Superior temporal gyrus (tissue), 1 donor: ENCODE measurements around the gene PRDM12.

Experiments used
- DNase-seq: peaks from one replicate; pipeline ENCODE4 v3.0.0-alpha.2; 2016; ENCODE audit errors: extremely low spot score

Gene PRDM12

DNA sequence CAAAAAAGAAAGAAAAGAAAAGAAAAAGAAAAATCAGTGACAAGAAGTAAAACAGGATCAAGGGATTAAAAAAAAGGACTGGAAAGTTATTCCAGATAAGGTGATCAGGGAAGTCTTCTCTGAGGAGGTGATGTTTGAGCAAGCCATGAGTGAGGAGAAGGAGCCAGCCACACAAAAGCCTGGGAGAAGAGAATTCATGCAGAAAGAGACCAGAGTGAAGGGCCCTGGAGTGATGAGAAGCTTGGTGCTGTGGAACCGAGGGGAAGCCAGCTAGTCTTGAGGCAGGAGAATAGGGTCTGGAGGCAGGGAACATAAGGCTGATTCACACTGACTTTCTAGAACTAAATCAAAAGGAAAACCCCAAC is 25.2 kb downstream of the PRDM12 start:
- no peak for DNase-seq

DNA sequence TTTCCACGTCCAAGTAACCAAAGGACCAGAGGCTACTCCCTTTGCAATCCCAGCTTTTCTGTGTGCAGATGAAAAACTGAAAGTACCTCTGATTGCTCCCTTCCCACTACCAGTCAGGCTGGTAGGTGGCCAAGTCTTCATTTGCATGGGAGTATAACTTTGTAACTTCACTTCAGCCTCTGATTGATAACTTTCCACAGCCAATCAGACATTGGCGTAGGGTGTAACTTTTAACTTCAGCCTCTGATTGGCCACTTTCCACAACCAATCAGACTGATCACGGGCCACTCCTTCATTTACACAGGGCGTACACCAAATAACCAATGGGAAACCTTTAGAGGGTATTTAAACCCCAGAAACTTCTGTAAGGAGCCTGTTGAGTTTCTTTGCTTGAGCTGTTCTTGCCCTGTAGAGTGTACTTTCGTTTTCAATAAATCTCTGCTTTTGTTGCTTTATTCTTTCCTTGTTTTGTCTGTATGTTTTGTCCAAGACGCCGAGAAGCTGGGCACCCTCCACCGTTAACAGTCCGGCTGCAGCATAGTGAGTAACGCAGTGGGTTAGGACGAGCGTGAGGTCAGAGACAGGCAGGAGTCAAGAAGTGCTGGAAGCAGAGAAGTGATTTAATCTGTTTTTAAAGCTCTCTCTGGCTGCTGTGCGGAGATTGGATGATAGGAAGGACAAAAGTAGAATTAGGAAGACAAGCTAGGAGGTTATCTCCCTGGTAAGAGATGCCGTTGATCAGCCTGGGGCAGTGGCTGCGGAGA is 25.7 kb downstream of the PRDM12 start:
- peak; percentile 80 for DNase-seq

DNA sequence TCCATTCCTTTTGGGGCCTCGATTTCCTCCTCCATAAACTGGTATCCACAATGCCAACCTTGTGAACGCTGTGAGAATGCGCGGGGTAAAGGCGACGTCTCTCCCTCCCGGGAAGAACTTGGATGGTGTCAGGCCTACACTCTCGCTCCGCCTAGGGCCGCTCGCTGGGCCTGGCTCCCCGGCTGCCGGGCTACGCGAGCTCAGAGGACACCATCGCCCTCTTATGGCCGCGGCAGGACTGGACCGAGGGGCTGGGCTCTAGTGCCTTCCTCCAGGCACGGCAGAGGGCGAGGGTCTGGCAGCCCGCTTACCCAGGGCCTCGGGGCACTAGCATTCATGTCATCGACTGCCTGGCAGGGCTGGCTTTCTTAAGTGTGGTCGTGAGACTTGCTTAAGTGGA is 27.9 kb downstream of the PRDM12 start:
- no peak for DNase-seq

DNA sequence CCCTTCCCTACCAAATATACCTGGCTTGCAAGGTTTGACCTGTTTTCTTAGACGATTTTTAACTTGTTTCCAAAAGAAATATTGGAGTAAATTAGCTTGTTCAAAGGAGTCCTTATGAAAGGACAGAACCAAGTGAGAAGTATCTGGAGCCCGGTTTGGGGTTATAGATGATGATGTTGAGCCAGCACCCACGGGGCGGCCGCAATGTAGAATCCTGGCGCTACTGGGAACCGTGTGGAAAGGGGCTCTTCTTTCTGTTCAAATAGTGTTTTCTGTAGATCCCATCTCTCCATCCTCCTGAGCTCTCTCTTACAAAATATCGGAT is 28.7 kb downstream of the PRDM12 start:
- DNase-seq, result no peak

DNA sequence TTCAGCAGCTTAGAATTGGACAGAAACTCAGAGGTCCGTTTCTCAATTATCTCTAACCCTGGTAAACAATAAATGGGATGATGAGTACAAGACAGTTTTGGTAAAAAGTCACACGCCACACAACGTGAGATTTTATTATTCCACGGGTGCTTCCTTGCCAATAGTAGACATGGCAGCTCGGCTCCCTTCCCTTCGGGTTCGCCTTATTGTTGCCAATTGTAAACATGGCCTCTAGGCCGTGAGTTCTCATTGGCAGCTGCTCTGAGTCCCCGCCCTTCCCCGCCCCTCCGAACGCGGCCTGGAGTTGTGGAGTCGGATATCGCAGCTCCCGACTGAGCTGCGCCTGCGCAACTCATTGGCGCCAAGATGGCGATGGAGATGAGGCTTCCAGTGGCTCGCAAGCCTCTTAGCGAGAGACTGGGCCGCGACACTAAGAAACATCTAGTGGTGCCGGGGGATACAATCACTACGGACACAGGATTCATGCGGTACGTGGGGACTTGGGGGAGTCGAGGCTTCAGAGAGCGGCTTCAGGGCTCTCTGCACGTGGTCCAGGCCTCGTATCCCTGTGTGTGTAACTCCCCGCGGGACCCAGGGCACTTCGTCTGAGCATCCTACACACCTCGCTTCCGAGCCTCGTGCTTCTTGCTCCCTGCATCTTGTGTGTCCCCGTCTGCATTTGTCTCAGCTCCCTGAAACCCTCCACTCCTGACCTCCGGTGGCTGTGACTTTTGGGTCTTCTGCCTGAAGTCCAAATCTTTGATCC is 29.2 kb downstream of the PRDM12 start, which contains the start of gene EXOSC2:
Gene EXOSC2, plus strand, starts transcription at position 355 of the 766 bp plus-strand sequence. Its CDS starts 12 bp downstream, at position 367.
- DNase-seq, result peak; percentile 98

DNA sequence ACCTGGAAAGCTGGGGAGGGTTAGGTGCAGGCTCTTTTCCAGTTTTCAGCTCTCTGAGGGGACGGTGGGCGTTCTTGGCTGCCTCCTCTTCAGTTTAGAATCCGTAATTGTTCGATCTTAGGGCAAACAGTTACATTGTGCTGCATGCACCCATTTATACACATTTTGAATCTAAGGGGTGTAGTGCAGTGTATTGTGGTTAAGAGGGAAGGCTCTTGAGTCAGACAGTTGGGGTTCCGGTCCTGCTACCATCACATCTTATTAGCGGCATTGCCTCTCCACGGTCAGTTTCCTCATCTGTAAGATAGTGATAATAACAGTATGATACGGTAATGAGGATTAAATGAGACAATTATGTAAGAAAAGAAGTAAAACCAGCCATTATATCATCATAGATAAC is 29.8 kb downstream of the PRDM12 start:
- no peak for DNase-seq

DNA sequence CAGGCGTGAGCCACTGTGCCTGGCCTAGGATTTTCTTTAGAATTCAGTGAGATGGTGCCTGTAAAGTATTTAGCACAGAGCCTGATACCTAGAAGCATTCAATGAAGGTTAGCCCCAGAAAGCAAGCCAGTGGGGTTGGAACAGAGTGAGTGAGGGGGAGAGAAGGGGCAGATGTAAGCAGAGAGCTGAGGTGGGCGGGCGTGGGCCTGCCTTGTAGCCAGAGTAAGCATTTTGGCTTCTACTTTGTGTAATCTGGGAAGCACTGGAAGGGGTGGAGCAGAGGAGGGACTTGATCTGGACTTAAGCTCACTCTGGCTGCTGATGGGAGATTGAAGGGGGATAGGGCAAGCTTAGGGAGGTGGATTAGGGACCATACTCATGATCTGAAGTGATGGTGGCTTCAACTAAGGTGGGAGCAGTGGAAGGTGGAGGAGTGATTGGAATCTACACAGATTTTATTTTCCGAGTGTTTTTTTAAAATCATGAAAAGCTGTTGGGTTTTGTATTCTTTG is 31.8 kb downstream of the PRDM12 start:
- no peak for DNase-seq

DNA sequence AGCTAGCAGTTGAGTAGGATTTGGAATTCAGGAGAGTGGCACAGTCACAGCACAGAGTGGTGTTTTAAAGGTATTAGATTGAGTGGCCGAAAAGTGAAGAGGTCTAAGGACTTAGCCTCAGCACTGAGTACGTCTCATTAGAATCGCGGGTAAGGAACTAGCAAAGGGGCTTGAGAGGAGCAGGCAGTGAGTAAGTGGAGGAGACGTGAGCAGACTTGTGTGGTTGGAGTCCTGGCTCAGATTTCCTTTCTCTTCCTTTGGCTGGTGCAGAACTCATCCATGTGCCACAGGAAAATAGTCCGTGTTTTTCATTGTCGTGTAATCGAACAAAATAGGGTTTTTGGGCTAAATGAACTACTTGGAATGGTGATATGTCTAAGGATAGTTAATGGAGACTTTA is 32.6 kb downstream of the PRDM12 start:
- DNase-seq, result no peak

DNA sequence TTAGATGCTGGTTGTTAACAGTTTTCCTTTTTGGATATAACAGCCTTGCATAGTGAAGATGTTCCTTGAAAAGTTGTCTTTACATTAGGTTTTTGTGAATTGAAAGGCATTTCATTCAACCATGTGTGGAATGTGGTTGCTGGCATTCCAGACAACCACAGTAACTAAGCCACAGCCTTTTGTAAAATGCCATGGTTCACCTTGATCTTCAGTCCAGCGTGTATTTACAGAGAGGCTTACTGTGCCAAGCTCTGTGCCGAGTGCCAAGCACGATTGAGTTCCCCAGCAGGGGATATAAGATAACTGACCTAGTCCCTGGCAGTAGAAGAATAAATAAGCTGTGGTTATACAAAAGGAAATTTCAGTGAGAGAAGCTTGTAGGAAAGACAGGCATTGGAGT is 34.1 kb downstream of the PRDM12 start:
- DNase-seq, result no peak

DNA sequence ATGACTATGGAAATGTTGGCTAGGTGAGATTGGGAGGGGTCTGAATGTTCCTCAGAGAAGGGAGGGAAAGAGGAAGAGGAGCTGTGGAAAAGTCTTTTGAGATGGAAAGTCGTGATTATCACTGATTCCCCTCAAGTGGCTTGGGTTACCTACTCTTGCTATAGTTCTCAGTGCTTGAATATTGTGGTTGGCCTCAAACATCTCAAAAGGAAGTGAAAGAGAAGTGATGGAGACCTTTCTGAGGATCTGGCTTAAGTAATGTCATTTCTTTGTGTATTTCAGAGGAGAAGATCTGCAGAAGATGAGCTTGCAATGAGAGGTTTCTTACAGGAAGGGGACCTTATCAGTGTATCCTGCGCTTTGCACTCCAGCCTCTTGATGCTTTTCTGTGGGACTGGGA is 34.7 kb downstream of the PRDM12 start:
- no peak for DNase-seq

DNA sequence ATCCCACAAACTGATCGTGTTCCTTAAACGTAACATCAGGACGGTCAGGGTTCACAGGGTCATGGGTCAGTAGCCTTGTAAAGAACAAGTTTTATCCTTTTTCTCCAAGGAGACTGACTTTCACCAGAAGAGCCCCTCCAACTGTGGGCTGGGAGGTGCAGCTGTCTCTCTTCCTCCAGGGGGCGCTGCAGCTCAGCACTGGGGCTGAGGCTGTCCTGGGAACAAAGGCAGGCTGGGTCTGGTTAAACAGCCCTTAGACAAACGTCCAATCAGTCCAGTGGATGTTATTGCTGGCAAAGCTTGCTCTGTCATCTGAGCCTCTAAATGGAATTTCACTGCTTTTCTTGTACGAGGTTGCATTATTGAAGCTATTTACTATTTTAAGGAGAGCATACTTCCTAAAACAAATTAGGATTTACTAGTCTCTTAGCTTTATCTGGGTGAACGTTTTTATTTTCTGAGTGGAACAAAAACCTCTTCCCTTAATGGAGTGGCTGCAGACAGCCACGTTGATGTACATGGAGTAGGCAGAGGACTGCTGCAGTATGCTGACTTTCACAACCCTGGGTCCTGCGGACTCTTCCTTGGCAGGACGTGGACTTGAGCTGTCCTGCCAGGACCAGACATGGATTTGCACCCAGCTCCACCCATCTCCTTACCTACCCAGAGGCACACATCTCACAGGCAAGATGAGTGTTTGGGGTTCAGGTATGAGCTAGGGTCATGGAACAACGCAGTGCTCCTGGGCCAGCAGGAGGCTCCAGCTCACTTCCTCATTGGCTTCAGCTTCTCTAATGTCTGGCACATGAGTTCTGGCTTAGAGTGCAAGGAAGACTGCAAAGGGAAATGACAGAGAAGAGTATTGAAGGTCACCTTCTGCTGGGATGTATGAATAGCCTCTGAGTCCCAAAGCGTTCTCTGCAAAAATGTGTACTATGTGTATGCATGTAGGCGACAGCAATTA is 36.9 kb downstream of the PRDM12 start:
- peak; percentile 89 for DNase-seq

DNA sequence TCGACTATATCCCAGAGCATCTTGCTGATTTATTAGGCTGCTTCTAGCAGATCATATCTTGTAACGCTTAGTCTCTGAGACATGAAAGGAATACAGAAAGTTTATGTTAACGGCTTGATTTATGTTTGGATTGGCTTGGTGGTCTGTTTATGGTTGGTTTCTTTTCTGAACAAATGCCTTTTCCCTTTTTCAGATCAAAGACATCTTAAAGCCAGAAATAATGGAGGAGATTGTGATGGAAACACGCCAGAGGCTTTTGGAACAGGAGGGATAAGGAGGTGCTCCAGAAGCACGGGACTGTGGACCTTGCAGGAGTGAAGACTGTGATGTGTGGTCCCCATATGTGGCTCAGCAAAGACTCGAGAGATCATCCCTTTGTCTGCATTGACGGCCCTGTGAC is 39.1 kb downstream of the PRDM12 start:
- no peak for DNase-seq

DNA sequence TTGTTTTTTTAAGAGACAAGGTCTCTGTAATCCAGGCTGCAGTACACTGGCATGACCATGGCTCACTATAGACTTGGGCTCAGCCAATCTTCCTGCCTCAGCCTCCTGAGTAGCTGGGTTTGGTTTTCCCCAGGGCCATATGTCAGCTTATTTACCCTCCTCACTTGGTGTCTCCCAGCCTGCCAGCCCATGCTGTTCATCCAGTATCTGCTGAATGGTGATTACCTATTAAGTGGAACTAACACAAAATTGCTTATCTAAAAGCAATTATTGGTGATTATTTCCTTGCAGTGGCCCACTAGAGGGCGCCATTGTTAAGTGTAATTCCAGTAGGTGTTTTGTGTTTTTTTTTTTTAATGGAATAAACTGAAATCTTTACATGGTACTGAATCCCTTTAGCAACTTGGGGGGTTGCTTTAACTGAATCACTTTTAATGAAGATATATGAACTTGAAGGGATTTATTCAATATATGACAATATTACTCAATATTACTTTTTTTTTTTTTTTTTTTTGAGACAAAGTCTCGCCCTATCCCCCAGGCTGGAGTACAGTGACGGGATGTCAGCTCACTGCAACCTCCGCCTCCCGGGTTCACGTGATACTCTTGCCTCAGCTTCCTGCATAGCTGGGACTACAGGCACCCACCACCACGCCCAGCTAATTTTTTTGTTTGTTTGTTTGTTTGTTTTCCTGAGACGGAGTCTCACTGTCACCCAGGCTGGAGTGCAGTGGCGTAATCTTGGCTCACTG is 43.0 kb downstream of the PRDM12 start:
- DNase-seq, result peak; percentile 82

DNA sequence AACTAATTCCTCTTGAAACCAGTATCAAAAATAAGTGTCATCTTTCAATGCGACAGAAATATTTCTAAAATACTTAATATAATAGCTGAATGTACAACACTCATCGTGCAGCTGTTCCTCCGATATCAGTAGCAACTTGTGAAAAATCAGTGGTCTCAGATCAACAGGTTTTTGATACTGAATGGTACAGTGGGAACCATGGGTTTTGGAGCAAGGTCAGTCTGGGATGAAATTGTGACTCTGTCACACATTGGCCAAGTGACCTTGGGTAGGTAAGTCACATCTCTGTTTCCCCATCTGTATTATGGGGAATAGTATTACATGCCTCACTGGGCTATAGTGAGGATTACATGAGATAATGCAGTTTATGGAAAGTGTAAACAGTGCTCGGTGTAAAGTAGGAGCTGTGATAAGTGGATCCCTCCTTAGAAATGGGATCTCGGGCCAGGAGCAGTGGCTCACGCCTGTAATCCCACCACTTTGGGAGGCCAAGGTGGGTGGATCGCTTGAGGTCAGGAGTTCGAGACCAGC is 46.5 kb downstream of the PRDM12 start:
- DNase-seq, result no peak

DNA sequence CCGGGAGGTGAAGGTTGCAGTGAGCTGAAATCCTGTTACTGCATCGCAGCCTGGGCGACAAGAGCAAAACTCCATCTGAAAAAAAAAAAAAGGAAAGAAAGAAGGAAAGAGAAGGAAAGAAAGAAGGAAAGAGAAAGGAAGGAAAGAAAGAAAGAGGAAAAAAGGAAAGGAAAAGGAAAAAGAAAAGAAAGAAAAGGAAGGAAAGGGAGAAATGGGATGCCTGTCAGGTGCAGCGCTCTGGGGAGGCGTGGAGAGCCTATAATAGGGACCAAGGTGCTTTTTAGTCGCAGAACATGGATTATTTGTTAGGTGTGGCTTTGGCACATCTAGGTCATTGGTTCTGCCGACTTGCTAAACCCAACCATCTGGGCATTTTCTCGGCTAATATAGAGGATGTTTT is 47.1 kb downstream of the PRDM12 start:
- DNase-seq, result no peak

DNA sequence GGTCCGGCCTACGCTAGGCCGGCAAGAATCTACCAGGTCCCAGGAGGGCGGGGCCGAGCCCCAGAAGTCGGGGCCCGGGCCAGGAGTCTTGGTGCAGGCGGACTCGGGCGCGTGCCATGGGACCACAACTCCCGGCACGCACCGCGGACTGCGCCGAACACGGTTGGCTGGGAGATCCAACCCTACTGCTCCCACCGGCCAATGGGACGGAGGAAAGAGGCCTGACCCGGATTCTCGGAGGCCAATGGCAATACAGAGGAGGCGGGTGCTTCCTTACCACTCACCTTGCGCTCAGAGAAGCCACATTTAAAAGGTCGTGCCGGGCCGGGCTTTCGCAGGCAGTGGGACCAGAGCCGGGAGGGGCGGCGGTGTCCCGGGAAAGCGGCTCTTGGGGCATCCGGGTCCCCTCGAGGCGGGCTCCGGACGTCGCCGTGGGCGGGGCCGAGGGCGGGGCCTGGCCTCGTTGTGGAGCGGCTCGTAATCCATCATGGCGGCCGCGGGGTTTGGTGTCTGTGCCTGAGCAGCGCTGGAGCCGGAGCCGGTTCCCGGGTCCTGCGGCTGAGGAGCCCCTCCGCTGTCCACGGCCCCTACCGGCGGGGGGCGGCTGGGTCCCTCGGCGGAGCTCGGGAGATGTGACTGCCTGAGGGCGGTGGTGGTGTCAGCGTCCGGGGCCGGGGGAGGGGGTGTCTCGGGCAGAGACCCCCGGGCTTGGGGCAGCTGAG is 48.3 kb downstream of the PRDM12 start:
- peak; percentile 98 for DNase-seq

DNA sequence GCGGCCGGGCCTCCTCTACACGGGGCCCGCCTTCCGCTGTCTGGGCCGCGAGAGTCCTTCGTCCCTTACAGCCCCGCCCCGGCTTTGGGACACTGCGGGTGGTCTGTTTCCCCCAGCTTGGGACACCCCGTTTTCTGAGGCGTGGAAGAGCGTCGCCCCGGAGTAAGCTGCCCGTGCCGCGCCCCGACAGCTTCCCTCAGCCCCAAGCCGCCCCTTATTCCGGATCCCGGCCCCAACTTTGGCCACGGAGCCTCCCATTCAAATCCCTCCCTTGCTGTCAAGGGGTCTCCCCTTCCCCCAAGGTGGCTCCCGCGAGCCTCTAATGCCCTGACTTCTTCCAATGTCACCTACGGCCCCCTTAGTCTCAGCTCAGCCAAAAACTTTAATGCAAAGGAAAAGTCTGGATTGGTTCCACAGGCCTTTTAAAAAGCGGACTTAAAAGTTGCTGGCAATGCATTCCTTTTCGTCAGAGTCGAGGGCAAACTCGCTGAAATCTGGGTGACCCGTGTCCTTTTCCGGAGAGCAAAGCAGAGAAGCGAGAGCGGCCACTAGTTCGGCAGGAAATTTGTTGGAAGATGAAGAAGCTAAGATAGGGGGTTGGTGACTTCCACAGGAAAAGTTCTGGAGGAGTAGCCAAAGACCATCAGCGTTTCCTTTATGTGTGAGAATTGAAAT is 49.0 kb downstream of the PRDM12 start:
- DNase-seq, result peak; percentile 33

DNA sequence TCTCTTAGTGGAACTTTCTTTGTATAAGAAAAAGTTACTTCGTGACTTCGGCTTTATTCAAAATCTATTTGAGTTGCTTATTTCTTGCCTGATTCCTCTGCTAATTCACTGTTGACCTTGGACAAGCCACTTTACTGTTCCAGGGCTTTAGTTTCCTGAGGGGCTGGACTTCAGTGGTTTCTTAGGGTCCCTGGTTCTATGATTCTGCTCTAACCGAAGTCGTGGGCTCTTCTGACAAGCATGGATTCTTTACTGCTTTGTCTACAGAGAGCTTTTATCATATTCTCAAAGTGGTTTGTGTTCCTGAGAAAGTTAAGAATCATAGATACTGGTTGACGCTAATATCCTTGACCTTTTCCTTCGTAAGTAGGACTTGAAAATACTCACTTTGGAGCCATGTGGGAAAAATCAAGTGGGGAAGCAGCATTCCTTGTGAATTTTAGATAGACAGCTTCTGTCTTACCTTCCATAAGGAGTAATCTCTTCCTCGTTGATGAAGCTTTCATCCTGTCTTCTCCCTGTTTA is 50.3 kb downstream of the PRDM12 start:
- no peak for DNase-seq

DNA sequence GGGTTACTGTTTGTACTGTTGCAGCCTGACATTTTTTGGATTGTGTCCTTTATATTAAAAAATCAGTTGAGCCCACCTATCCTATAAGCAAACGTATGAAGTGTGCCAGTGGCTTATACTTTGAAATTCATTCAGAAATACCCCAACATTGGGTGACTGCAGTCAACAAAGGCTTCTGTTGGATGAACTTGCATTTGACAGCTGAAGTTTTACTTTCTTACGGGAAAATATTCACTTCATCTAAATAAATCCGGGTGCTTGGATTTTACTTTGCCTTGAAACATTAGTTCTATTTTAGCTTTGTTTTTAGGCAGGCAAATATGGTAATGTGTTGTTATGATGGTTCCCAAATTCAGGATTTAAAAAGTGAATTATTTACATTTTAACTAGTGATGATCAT is 50.9 kb downstream of the PRDM12 start:
- no peak for DNase-seq

DNA sequence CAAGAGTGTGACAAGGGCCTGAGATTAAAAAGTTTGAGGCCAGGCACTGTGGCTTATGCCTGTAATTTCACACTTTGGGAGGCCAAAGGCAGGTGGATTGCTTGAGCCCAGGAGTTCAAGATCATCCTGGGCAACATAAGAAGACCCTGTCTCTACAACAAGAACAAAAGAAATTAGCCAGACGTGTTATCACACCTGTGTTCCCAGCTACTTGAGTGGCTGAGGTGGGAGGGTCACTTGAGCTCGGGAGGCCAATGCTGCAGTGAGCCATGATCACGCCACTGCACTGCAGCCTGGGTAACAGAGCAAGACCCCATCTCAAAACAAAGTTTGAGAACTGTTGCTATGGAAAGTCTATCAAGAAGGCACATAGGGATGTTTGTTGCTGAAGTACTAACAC is 54.2 kb downstream of the PRDM12 start:
- no peak for DNase-seq
